Measurements from ENCODE around the gene KRT76.

DNA sequence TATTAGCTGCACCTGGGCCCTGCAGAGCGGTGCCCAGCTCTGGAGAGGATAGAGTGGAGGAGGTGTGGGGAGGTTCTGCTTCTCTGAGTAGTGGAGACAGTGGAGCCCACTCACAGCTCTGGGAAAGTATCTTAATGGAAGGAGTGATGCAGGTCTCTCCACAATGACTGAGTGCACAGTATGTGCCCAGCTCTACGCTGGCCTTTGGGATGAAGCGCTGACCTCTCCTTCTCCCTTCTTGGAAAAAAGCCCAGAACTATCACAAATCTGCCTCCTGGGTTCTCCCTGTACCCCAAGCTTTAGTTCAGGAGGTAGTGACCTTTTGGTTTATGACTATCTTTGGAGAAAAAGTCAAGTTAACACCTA lies 19.3 kb upstream of the KRT76 start:
- TF ChIP-seq EP300 (IDR thresholded peaks at IDR 0.05; ENCODE audit: borderline replicate concordance) (no peak), TEAD4 (IDR thresholded peaks at IDR 0.05) (no peak), CREB1 (IDR thresholded peaks at IDR 0.05; ENCODE audit: low read depth) (no peak)
- TF ChIP-seq, protein P1, sequence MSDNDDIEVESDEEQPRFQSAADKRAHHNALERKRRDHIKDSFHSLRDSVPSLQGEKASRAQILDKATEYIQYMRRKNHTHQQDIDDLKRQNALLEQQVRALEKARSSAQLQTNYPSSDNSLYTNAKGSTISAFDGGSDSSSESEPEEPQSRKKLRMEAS (IDR thresholded peaks at IDR 0.05) = no peak
- TF ChIP-seq, protein P2, sequence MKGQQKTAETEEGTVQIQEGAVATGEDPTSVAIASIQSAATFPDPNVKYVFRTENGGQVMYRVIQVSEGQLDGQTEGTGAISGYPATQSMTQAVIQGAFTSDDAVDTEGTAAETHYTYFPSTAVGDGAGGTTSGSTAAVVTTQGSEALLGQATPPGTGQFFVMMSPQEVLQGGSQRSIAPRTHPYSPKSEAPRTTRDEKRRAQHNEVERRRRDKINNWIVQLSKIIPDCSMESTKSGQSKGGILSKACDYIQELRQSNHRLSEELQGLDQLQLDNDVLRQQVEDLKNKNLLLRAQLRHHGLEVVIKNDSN (IDR thresholded peaks at IDR 0.05) = no peak
